Small intestine (tissue), 7 donors: ENCODE measurements around the gene GALNT9. TPM values are rescaled to one million over a fixed set of nuclear protein-coding genes. Genes with fewer than 3 reads are reported as not detected.

Experiments used
- DNase-seq, 2 donors: peaks; one replicate each; pipeline versions ENCODE4 v3.0.0 to v3.0.0-alpha.2; 2013
- FAIRE-seq: peaks from 2 replicates; lab custom pipeline; 2012; peaks lifted over from hg19 to GRCh38; lab: Jason Lieb, UNC
- H3K27ac ChIP-seq, 3 donors: one replicate each; pipeline ENCODE4 v1.5.1; 2013; ENCODE audit warnings: low read length in 2 of 3, mild to moderate bottlenecking in 2 of 3, control low read depth in 1 of 3, inconsistent platforms in 1 of 3, low read depth in 1 of 3, moderate library complexity in 1 of 3
- H3K27me3 ChIP-seq, 3 donors: one replicate each; pipeline ENCODE4 v1.6.1; 2013; ENCODE audit warnings: low read length in 3 of 3, inconsistent platforms in 1 of 3; ENCODE audit not compliant: control insufficient read depth in 3 of 3, insufficient read depth in 3 of 3
- H3K36me3 ChIP-seq, 3 donors: one replicate each; pipeline ENCODE4 v1.6.1; 2013; ENCODE audit warnings: low read length in 3 of 3, inconsistent platforms in 1 of 3, low read depth in 1 of 3, mild to moderate bottlenecking in 1 of 3, moderate library complexity in 1 of 3; ENCODE audit not compliant: control insufficient read depth in 3 of 3, insufficient read depth in 2 of 3
- H3K4me1 ChIP-seq, 3 donors: one replicate each; pipeline ENCODE4 v1.6.1; 2013; ENCODE audit warnings: low read length in 2 of 3, inconsistent platforms in 1 of 3, low read depth in 1 of 3, mild to moderate bottlenecking in 1 of 3, moderate library complexity in 1 of 3; ENCODE audit not compliant: control insufficient read depth in 3 of 3, insufficient read depth in 2 of 3
- H3K4me3 ChIP-seq, 3 donors: one replicate each; pipeline ENCODE4 v1.5.1; 2013; ENCODE audit warnings: low read length in 3 of 3, control low read depth in 1 of 3, inconsistent platforms in 1 of 3, low read depth in 1 of 3, mild to moderate bottlenecking in 1 of 3, moderate library complexity in 1 of 3
- H3K9me3 ChIP-seq, 2 donors: one replicate each; pipeline ENCODE4 v1.6.1; 2013; ENCODE audit warnings: low read depth in 1 of 2, low read length in 1 of 2; ENCODE audit not compliant: control insufficient read depth in 2 of 2, insufficient read depth in 1 of 2
- WGBS, 3 donors: extraction: QIAGEN DNeasy Blood & Tissue Kit; methylation state at CpG; one replicate each; pipeline ENCODE4 v1.1.7; 2013; 5-methylcytosine and 5-hydroxymethylcytosine counted together
- polyA plus RNA-seq, 4 donors: library from polyadenylated mRNA; stranded (reverse) in 3 of 4; unstranded in 1 of 4; fragments of 200-250 nt in 3 of 4; fragments of 120-200 nt in 1 of 4; gene quantifications; one replicate each; pipeline versions ENCODE4 v1.2.1 to v1.2.3, GENCODE V29; 2013
- donor health status: healthy with polysubstance abuse.
- donor health status: control.
- donor health status: control.
- donor health status: Bipolar disorder and iron deficiency.
- donor health status: healthy.

GALNT9 gene
- polyA plus RNA-seq, 4 donors: 0.79 to 2.6 TPM; not detected in 2

DNA sequence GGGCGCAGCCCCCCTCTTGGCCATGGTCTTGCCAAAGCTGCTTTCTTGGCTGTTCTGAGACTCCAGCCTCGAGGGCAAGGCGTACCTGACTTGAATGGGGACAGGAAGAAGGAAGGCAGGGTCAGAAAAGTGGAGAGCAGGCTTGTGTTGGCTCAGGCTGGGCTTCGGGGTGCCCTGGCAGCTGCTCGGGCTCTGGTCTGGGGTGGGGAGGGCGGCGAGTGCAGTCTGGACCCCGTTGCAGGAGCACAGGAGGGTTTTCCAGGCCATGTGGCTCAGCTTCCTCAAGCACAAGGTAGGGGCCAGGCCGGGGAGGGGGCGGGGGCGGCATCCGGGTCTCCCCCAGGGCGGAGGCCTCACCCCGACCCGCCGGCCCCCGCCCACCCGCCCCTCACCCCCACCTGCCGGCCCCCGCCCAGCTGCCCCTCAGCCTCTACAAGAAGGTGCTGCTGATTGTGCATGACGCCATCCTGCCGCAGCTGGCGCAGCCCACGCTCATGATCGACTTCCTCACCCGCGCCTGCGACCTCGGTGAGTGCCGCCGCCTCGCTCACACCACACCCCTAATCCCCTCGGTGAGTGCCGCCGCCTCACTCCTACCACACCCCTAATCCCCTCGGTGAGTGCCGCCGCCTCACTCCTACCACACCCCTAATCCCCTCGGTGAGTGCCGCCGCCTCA is 180.9 kb downstream of the GALNT9 start:
- peaks cover 0 to 7% (median 0%) of the 10 kb centered on the region in 3 donors for H3K4me1 ChIP-seq
- H3K9me3 ChIP-seq: no peaks in the 10 kb centered on the region
- 87 to 96% (median 91%) methylated on average over 17 to 35 of the region's 41 CpGs for WGBS, 3 donors
- no peak for DNase-seq
- no peaks in the 10 kb centered on the region for H3K27me3 ChIP-seq
- H3K36me3 ChIP-seq: peaks cover 3 to 50% (median 7%) of the 10 kb centered on the region in 3 donors
- FAIRE-seq: no peak
- H3K27ac ChIP-seq: no peak overlapping the region
- H3K4me3 ChIP-seq: no peak overlapping the region

DNA sequence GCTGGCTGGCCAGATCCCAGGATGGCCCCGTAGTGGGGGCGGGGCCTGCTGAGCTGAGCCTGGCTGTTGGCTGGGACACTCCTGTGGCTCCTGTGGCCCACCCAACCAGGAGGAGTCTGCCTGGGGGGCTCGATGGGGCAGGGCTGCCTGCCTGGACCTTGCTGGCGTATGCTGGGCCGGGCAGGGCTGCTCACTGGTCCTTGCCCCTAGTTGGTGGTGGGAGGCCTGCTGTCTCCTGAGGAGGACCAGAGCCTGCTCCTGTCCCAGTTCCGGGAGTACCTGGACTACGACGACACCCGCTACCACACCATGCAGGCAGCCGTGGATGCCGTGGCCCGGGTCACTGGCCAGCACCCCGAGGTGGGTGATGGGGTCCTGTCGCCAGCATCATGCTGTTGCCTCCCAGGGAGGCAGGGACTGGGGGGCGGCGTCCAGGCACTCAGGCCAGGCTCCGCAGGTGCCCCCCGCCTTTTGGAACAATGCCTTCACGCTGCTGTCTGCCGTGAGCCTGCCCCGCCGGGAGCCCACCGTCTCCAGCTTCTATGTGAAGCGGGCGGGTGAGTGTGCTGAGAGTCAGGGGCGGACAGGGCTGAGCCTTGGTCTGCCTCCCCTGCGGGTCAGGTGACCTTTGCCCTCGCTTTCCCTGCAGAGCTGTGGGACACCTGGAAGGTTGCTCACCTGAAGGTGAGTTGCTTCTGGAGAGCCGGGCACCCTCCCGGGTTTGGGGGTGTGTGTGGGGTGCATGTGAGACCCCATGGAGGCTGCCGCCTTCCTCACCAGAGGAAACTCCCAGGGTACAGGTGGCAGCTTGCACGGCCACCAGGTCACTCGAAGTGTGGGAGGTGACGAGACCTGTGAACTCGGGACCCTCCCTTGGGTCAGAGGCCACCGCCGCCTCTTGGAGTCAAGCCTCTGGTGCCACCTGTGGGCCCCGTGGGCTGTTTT is 181.7 kb downstream of the GALNT9 start:
- no peak overlapping the region for H3K27ac ChIP-seq
- H3K4me3 ChIP-seq: no peak overlapping the region
- H3K4me1 ChIP-seq: peaks cover 0 to 10% (median 0%) of the 10 kb centered on the region in 3 donors
- no peak for FAIRE-seq
- H3K27me3 ChIP-seq: no peaks in the 10 kb centered on the region
- WGBS, 3 donors: 87 to 93% (median 89%) methylated on average over 35 to 38 of the region's 38 CpGs
- no peaks in the 10 kb centered on the region for H3K9me3 ChIP-seq
- H3K36me3 ChIP-seq: peaks cover 3 to 49% (median 7%) of the 10 kb centered on the region in 3 donors
- no peak for DNase-seq

DNA sequence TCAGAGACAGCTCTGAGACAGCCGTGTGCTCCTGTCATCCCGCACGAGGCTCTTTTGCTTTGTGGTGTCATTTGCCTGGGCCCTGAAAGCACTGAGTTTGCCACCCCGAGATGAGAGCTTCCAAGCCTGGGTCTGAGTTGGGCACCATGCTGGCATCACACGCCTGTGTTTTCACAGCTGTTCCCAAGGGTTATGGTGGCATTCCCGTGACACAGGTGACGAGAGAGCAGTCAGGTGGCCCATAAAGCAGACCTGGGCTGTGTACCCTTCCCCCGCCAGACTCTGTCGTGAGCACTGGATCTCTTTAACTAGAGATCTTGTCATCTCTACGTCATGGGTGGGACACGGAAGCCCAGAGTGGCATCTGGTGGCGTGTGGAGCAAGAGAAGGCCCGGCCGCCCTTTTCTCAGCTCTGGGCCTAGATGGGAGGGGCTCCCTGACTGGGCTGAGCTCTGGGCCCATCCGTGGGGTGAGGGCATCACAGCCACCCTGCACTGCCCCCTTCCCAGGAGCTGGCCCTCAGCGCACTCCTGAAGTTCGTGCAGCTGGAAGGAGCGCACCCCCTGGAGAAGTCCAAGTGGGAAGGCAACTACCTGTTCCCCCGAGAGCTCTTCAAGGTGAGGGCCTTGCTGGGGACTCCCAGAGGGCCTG is 182.5 kb downstream of the GALNT9 start:
- 87 to 92% (median 90%) methylated on average over 19 of the region's 19 CpGs for WGBS, 3 donors
- Histone ChIP-seq H3K27ac (no peak overlapping the region), H3K9me3 (no peaks in the 10 kb centered on the region), H3K4me3 (no peak overlapping the region), H3K4me1 (peaks cover 0 to 16% (median 0%) of the 10 kb centered on the region in 3 donors), H3K36me3 (peaks cover 0 to 49% (median 5%) of the 10 kb centered on the region in 3 donors), H3K27me3 (no peaks in the 10 kb centered on the region)
- DNase-seq (no peak), FAIRE-seq (no peak)

Other genes with a start within 250 kb of the GALNT9 start
- gene DDX51, start 185.3 kb downstream of the GALNT9 start, polyA plus RNA-seq: 10 to 100 TPM in 2 of 4 donors, 1 to 10 TPM in 2; 5.1 to 17.3 (median 11.3) TPM
- 10 to 100 TPM; 13.2 to 32.4 (median 27.5) TPM for gene NOC4L, start 185.1 kb downstream of the GALNT9 start, polyA plus RNA-seq
- 10 to 100 TPM; 24.3 to 59.5 (median 32.5) TPM for gene FBRSL1, start 160.6 kb upstream of the GALNT9 start, polyA plus RNA-seq